Parathyroid adenoma (tissue), 2 donors: Measurements from ENCODE around the gene PRKCE.

Experiments used
- H2AFZ ChIP-seq: fragments of 300-600 bp; sonication (generic); one replicate; pipeline ENCODE4 v1.7.0; 2017; ENCODE audit warnings: antibody characterized with exemption, mild to moderate bottlenecking
- H3K27ac ChIP-seq: fragments of 300-600 bp; sonication (generic); one replicate; pipeline ENCODE4 v1.7.0; 2017
- H3K27me3 ChIP-seq: fragments of 300-600 bp; sonication (generic); one replicate; pipeline ENCODE4 v1.7.0; 2017; ENCODE audit warnings: low read length; ENCODE audit not compliant: control insufficient read depth, insufficient read depth
- H3K36me3 ChIP-seq: fragments of 300-600 bp; sonication (generic); one replicate; pipeline ENCODE4 v1.7.0; 2017; ENCODE audit warnings: low read length; ENCODE audit not compliant: control insufficient read depth, insufficient read depth
- H3K4me1 ChIP-seq: fragments of 300-600 bp; sonication (generic); one replicate; pipeline ENCODE4 v1.7.0; 2017; ENCODE audit warnings: control low read depth
- H3K4me2 ChIP-seq: fragments of 300-600 bp; sonication (generic); one replicate; pipeline ENCODE4 v1.7.0; 2017; ENCODE audit warnings: low read length
- H3K4me3 ChIP-seq: fragments of 300-600 bp; sonication (generic); one replicate; pipeline ENCODE4 v1.7.0; 2017; ENCODE audit warnings: low read depth, low read length
- H3K79me2 ChIP-seq: fragments of 300-600 bp; sonication (generic); one replicate; pipeline ENCODE4 v1.7.0; 2017; ENCODE audit warnings: control low read depth
- H3K9ac ChIP-seq: fragments of 300-600 bp; sonication (generic); one replicate; pipeline ENCODE4 v1.7.0; 2017; ENCODE audit warnings: mild to moderate bottlenecking
- H3K9me3 ChIP-seq: fragments of 300-600 bp; sonication (generic); one replicate; pipeline ENCODE4 v1.7.0; 2017; ENCODE audit warnings: low read length; ENCODE audit not compliant: control insufficient read depth
- CTCF ChIP-seq: fragments of 300-600 bp; sonication (generic); IDR thresholded peaks from one replicate; pipeline ENCODE4 v1.7.0; 2017; ENCODE audit warnings: antibody characterized with exemption, mild to moderate bottlenecking
- donor health status: primary hyperparathyroidism.

PRKCE gene

GRCh38 chr2:45884126-45884525 lies 232.7 kb downstream of the PRKCE start:
- Histone ChIP-seq H3K27ac (no peak overlapping the region), H3K79me2 (peaks cover 21% of the 10 kb centered on the region), H3K9me3 (no peaks in the 10 kb centered on the region), H3K4me2 (no peak overlapping the region), H3K9ac (no peak overlapping the region), H3K27me3 (no peaks in the 10 kb centered on the region), H3K4me1 (peaks cover 60% of the 10 kb centered on the region), H2AFZ (no peak overlapping the region), H3K36me3 (no peaks in the 10 kb centered on the region), H3K4me3 (no peak overlapping the region)
- TF ChIP-seq CTCF: no peak

GRCh38 chr2:45885171-45885621 lies 233.7 kb downstream of the PRKCE start:
- Histone ChIP-seq H2AFZ (peak overlapping the region; percentile 28), H3K4me2 (no peak overlapping the region), H3K4me3 (no peak overlapping the region), H3K79me2 (peaks cover 22% of the 10 kb centered on the region), H3K27ac (peak overlapping the region; percentile 12), H3K27me3 (no peaks in the 10 kb centered on the region), H3K9ac (no peak overlapping the region), H3K36me3 (no peaks in the 10 kb centered on the region), H3K4me1 (peaks cover 63% of the 10 kb centered on the region), H3K9me3 (no peaks in the 10 kb centered on the region)
- TF ChIP-seq CTCF: no peak

- Histone ChIP-seq H3K27me3 (no peaks in the 10 kb centered on the region), H3K4me3 (no peak overlapping the region), H2AFZ (no peak overlapping the region), H3K4me1 (peaks cover 70% of the 10 kb centered on the region), H3K79me2 (peaks cover 22% of the 10 kb centered on the region), H3K4me2 (no peak overlapping the region), H3K36me3 (no peaks in the 10 kb centered on the region), H3K9me3 (no peaks in the 10 kb centered on the region), H3K9ac (no peak overlapping the region), H3K27ac (peak overlapping the region; percentile 68)
- TF ChIP-seq CTCF: no peak
These were observed 234.7 kb downstream of the PRKCE start for GRCh38 chr2:45886171-45886663.

GRCh38 chr2:45888167-45888566 lies 236.7 kb downstream of the PRKCE start:
- peaks cover 23% of the 10 kb centered on the region for H3K79me2 ChIP-seq
- no peaks in the 10 kb centered on the region for H3K27me3 ChIP-seq
- no peak for TF ChIP-seq CTCF
- peaks cover 85% of the 10 kb centered on the region for H3K4me1 ChIP-seq
- no peak overlapping the region for H3K4me3 ChIP-seq
- H3K9me3 ChIP-seq: no peaks in the 10 kb centered on the region
- peak overlapping the region; percentile 25 for H2AFZ ChIP-seq
- H3K9ac ChIP-seq: no peak overlapping the region
- H3K36me3 ChIP-seq: no peaks in the 10 kb centered on the region
- no peak overlapping the region for H3K4me2 ChIP-seq
- peak overlapping the region; percentile 68 for H3K27ac ChIP-seq

GRCh38 chr2:45888641-45889040 lies 237.2 kb downstream of the PRKCE start:
- H3K36me3 ChIP-seq: no peaks in the 10 kb centered on the region
- H3K27ac ChIP-seq: peak overlapping the region; percentile 68
- no peak overlapping the region for H3K4me3 ChIP-seq
- TF ChIP-seq CTCF: no peak
- no peak overlapping the region for H3K9ac ChIP-seq
- H3K4me1 ChIP-seq: peaks cover 85% of the 10 kb centered on the region
- H2AFZ ChIP-seq: no peak overlapping the region
- H3K79me2 ChIP-seq: peaks cover 20% of the 10 kb centered on the region
- no peaks in the 10 kb centered on the region for H3K9me3 ChIP-seq
- H3K27me3 ChIP-seq: no peaks in the 10 kb centered on the region
- no peak overlapping the region for H3K4me2 ChIP-seq
